Measurements from ENCODE around the gene TRNP1. TPM values are rescaled to one million over a fixed set of nuclear protein-coding genes. Genes with fewer than 3 reads are reported as not detected.

TRNP1 gene
- total RNA-seq, 1 donor from 2014 or later: 15.3 TPM

DNA sequence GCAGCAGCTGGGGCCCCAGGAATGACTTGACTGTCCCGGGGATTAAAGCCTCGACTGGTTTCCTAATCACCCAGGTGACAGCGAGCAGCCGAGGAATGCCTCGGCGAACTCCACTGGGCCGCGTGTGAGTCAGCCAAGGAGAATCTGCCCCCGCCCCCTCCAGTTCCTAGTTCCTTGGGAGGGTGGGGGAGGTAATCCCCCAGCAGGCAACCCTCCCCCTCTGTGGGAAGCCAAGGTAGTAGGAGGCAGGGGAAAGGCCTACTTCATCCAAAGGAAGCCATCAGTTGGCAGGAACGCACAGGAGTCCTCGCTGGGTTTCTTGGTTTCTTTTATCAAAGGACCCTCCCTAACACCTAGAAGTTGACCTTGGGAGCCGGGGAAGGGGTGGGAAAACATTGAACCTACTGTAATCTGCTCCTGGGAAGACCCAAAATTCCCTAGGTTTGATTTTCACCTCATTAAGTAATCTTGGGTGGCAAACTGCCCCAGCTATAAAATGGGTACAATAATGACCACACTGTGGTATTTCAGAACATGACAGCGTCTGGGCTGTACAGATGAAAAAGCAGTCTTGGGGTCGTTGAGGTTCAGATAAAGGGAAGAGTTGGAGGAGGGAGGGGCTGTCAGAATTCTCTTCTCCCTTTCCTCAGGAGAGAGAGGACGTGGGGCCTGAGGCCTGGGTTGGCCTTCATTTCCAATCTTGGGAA lies 17.7 kb downstream of the TRNP1 start:
- DNase-seq (ENCODE audit: low read depth) (peak; percentile 88), FAIRE-seq (no peak)
- TF ChIP-seq, protein P1, sequence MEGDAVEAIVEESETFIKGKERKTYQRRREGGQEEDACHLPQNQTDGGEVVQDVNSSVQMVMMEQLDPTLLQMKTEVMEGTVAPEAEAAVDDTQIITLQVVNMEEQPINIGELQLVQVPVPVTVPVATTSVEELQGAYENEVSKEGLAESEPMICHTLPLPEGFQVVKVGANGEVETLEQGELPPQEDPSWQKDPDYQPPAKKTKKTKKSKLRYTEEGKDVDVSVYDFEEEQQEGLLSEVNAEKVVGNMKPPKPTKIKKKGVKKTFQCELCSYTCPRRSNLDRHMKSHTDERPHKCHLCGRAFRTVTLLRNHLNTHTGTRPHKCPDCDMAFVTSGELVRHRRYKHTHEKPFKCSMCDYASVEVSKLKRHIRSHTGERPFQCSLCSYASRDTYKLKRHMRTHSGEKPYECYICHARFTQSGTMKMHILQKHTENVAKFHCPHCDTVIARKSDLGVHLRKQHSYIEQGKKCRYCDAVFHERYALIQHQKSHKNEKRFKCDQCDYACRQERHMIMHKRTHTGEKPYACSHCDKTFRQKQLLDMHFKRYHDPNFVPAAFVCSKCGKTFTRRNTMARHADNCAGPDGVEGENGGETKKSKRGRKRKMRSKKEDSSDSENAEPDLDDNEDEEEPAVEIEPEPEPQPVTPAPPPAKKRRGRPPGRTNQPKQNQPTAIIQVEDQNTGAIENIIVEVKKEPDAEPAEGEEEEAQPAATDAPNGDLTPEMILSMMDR (IDR thresholded peaks at IDR 0.05; ENCODE audit: insufficient read depth, low read length, severe bottlenecking): no peak
- peaks cover 5% of the 10 kb centered on the region for H3K36me3 ChIP-seq (ENCODE audit: control insufficient read depth, insufficient read depth, low read length)
- peak overlapping the region; percentile 69 for H3K4me3 ChIP-seq (ENCODE audit: low read depth, low read length)
- H3K27me3 ChIP-seq (ENCODE audit: control insufficient read depth, insufficient read depth, low read length): no peaks in the 10 kb centered on the region

DNA sequence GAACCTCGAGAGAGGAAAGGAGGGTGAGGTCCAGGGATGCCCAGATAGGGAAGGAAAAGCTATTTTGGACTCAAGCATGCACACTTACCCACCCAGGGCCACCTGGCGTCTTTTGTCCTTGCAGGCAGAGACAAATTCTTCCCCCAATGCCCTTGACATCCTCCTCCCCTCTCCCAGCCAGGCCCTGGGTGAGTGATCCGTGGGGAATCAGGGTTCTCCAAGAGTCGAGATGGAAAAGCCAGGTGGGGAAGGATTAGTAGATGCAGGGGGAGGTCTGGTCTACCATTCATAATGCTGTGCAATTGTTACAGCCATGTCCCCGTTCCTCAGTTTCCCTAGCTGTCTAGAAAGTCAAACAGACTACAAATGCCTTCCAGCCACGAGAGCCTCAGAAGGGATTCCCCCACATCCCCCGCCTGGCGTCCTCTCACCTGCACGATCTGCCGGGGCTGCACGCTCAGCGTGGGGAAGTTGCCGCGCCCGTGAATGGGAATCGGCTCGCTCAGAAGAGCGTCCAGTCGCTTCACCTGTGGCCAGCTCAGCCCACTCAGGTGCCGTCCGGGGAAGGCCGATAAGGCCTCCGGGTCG lies 18.6 kb downstream of the TRNP1 start:
- Histone ChIP-seq H3K4me3 (ENCODE audit: low read depth, low read length) (peak overlapping the region; percentile 69), H3K36me3 (ENCODE audit: control insufficient read depth, insufficient read depth, low read length) (no peaks in the 10 kb centered on the region), H3K27me3 (ENCODE audit: control insufficient read depth, insufficient read depth, low read length) (no peaks in the 10 kb centered on the region)
- TF ChIP-seq, protein P1 (IDR thresholded peaks at IDR 0.05; ENCODE audit: insufficient read depth, low read length, severe bottlenecking): no peak
- no peak for FAIRE-seq
- DNase-seq (ENCODE audit: low read depth): no peak

DNA sequence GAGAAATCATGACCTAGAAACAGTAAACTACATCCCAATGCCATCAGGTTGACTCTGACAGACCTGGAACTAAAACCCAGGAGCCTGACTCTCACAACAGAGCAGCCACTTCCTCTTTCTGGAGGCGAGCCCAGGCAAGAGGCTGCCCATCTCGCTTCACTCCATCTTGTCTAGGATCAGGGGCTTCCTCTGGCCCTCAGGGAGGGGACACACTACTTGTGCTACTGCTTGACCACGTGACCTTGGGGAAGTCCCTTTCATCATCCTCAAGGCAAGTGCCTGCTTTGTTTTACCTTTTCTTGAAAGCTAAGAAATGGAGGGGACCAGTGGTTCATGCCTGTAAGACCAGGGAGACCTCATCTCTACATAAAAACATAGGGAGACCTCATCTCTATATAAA lies 21.8 kb downstream of the TRNP1 start:
- no peak overlapping the region for H3K4me3 ChIP-seq (ENCODE audit: low read depth, low read length)
- TF ChIP-seq, protein P1 (IDR thresholded peaks at IDR 0.05; ENCODE audit: insufficient read depth, low read length, severe bottlenecking): no peak
- no peaks in the 10 kb centered on the region for H3K36me3 ChIP-seq (ENCODE audit: control insufficient read depth, insufficient read depth, low read length)
- FAIRE-seq (no peak), DNase-seq (ENCODE audit: low read depth) (no peak)
- H3K27me3 ChIP-seq (ENCODE audit: control insufficient read depth, insufficient read depth, low read length): no peaks in the 10 kb centered on the region

DNA sequence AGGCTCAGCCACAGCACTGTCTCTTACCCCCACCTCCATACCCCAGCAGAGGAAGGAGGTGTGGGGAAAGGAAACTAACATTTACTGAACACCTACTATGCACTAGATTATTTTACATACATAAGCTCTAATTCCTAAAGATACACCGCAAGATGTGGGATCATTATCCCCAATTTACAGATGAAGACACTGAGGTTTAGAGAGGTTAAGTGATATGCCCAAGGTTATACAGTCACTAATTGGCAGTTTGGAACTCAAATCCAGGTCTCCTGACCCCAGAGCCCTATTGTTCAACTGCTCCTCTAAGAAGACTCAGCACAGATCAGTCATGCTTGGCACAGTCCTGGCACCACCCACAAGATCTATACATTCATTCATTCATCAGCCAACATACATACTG lies 22.9 kb downstream of the TRNP1 start:
- DNase-seq (ENCODE audit: low read depth): no peak
- no peak for FAIRE-seq
- Histone ChIP-seq H3K4me3 (ENCODE audit: low read depth, low read length) (no peak overlapping the region), H3K27me3 (ENCODE audit: control insufficient read depth, insufficient read depth, low read length) (no peaks in the 10 kb centered on the region), H3K36me3 (ENCODE audit: control insufficient read depth, insufficient read depth, low read length) (no peaks in the 10 kb centered on the region)
- TF ChIP-seq, protein P1 (IDR thresholded peaks at IDR 0.05; ENCODE audit: insufficient read depth, low read length, severe bottlenecking): no peak

DNA sequence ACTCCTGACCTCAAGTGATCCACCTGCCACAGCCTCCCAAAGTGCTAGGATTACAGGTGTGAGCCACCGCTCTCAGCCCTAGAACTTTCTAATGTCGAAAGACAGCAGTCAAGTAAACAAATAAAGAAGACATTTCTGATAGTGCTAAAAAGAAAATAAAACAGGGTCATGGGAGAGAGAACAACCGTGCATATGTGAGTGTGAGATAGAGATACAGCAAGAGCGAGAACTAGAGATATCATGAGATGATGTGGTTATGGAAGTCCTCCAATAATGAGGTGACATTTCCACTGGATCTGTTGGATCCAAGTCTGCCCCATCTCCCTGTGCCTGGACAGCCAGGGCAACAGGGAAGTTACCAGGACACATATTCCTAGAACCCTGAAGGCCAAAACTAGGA lies 23.7 kb downstream of the TRNP1 start:
- Histone ChIP-seq H3K27me3 (ENCODE audit: control insufficient read depth, insufficient read depth, low read length) (no peaks in the 10 kb centered on the region), H3K4me3 (ENCODE audit: low read depth, low read length) (no peak overlapping the region), H3K36me3 (ENCODE audit: control insufficient read depth, insufficient read depth, low read length) (no peaks in the 10 kb centered on the region)
- TF ChIP-seq, protein P1 (IDR thresholded peaks at IDR 0.05; ENCODE audit: insufficient read depth, low read length, severe bottlenecking): no peak
- DNase-seq (ENCODE audit: low read depth): no peak
- no peak for FAIRE-seq
